GM06990 (cell line): Measurements from ENCODE around the gene GON4L.

Experiments used
- DNase-seq: peaks from one replicate; pipeline ENCODE4 v3.0.0-alpha.2; 2011; ENCODE audit not compliant: insufficient read length; ENCODE audit errors: extremely low read depth
- H3K27me3 ChIP-seq: replicated peaks from 2 replicates; pipeline ENCODE4 v1.6.0; 2011; ENCODE audit warnings: low read length; ENCODE audit not compliant: control insufficient read depth, insufficient read depth
- H3K36me3 ChIP-seq: 2 replicates; pipeline ENCODE4 v1.5.1; 2011; ENCODE audit warnings: low read length; ENCODE audit not compliant: control insufficient read depth, insufficient read depth
- H3K4me3 ChIP-seq: replicated peaks from 2 replicates; pipeline ENCODE4 v1.5.1; 2011; ENCODE audit warnings: low read depth, mild to moderate bottlenecking, control low read depth, low read length
- TF ChIP-seq, protein P1 (sequence below): IDR thresholded peaks from 2 replicates; pipeline ENCODE4 v1.5.1; 2011; ENCODE audit warnings: low read length, control low read depth, mild to moderate bottlenecking, inconsistent platforms; ENCODE audit not compliant: insufficient read depth, poor library complexity, severe bottlenecking

GON4L gene

DNA sequence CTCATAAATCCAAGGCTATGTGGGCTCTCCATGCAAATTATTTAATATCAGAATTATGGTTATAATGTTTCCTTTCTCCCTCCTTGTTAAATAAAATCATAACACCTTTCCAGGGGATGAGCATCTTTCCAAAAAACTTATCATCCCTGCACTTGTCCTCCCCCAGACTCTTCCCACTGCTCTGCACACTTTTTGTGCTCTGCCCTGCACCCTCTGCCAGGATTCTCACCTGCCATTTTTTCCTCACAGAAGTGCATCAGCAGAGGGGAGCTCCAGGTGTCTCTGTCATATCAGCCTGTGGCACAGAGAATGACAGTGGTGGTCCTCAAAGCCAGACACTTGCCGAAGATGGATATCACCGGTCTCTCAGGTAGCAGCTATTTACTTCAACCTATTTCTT is 23.2 kb upstream of the GON4L start:
- TF ChIP-seq, protein P1, sequence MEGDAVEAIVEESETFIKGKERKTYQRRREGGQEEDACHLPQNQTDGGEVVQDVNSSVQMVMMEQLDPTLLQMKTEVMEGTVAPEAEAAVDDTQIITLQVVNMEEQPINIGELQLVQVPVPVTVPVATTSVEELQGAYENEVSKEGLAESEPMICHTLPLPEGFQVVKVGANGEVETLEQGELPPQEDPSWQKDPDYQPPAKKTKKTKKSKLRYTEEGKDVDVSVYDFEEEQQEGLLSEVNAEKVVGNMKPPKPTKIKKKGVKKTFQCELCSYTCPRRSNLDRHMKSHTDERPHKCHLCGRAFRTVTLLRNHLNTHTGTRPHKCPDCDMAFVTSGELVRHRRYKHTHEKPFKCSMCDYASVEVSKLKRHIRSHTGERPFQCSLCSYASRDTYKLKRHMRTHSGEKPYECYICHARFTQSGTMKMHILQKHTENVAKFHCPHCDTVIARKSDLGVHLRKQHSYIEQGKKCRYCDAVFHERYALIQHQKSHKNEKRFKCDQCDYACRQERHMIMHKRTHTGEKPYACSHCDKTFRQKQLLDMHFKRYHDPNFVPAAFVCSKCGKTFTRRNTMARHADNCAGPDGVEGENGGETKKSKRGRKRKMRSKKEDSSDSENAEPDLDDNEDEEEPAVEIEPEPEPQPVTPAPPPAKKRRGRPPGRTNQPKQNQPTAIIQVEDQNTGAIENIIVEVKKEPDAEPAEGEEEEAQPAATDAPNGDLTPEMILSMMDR, result no peak
- no peaks in the 10 kb centered on the region for H3K36me3 ChIP-seq
- DNase-seq, result no peak
- H3K27me3 ChIP-seq, result no peaks in the 10 kb centered on the region
- H3K4me3 ChIP-seq, result no peak overlapping the region

DNA sequence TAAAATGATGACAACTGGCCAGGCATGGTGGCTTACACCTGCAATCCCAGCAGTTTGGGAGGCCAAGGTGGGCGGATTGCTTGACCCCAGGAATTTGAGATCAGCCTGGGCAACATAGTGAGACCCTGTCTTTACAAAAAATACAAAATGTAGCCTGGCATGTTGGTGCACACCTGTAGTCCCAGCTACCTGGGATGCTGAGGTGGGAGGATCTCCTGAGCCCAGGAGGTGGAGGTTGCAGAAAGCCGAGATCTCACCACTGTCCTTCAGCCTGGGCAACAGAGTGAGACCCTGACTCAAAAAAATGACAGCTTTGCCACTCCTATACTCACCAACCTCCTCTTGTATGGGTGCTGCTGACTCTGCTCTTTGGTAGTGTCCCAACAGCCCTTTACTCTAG is 20.9 kb upstream of the GON4L start:
- H3K4me3 ChIP-seq, result no peak overlapping the region
- H3K36me3 ChIP-seq, result no peaks in the 10 kb centered on the region
- H3K27me3 ChIP-seq, result no peaks in the 10 kb centered on the region
- TF ChIP-seq, protein P1, result no peak
- DNase-seq, result no peak

DNA sequence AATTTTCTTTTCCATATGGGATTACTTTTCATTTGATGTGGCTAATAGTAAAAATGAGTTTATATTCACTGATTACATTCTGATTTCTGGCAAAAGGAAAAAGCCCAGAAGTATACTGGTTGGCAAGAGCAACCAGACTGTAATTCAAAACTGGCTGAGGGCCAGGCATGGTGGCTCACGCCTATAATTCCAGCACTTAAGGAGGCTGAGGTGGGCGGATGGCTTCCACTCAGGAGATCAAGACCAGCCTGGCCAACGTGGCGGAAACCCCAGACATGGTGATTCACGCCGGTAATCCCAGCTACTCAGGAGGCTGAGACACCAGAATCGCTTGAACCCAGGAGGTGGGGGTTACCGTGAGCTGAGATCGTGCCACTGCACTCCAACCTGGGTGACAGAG is 16.8 kb upstream of the GON4L start:
- no peak overlapping the region for H3K4me3 ChIP-seq
- no peaks in the 10 kb centered on the region for H3K36me3 ChIP-seq
- DNase-seq, result no peak
- H3K27me3 ChIP-seq, result no peaks in the 10 kb centered on the region
- TF ChIP-seq, protein P1, result no peak

DNA sequence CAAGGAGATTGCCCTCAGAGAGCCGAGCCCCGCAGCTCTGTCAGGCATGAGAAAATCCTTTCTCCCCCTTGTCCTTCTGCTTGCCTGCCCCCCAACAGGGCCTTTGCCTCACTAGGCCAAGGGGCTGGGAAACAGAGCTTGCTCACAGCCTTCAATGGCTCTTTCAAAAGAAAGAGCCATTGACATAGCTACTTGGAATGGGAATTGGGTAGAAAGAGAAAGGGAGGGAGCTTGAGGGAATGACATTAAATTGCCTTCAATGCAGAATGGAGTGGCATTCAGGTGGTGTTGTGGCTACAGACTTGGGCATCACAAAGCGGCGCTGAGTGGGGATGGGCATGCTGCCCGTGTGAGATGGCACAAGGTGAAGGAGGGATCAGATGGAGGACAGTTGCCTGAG is 15.5 kb upstream of the GON4L start:
- TF ChIP-seq, protein P1, result no peak
- DNase-seq, result no peak
- Histone ChIP-seq H3K4me3 (no peak overlapping the region), H3K27me3 (no peaks in the 10 kb centered on the region), H3K36me3 (no peaks in the 10 kb centered on the region)

DNA sequence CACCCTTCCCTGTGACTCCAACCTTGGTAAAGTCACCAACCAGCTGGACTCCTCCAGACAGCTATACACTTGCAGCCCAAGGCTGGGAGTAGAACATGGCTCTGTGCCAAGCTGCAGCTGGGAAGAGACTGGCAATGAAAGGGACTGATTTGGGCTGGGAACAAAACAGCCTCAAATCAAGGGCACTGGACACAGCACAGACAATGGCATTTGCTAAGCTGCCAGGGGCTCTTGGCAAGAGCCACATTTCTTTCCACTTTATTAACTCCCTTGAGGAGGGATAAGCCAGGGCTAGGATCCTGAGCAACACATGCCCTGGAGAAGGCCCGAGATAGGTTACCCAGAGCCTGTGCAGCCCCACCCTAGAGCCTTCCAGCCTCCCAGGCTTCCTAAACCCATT is 14.4 kb upstream of the GON4L start:
- no peaks in the 10 kb centered on the region for H3K27me3 ChIP-seq
- TF ChIP-seq, protein P1, result no peak
- no peak for DNase-seq
- H3K4me3 ChIP-seq, result no peak overlapping the region
- no peaks in the 10 kb centered on the region for H3K36me3 ChIP-seq

DNA sequence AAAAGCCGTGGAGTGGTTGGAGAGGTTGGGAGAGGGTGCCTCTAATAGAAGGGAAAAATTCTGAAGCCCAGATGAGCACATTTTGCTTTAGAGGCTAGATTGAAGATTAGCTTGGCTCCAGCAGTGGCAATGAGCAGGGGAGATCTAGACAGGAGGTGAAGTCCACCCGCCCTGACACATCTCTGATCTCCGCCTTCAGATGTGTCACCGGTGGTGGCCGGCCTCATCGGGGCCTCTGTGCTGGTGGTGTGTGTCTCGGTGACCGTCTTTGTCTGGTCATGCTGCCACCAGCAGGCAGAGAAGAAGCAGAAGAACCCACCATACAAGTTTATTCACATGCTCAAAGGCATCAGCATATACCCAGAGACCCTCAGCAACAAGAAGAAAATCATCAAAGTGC is 10.8 kb upstream of the GON4L start:
- TF ChIP-seq, protein P1, result no peak
- H3K27me3 ChIP-seq, result no peaks in the 10 kb centered on the region
- no peak overlapping the region for H3K4me3 ChIP-seq
- no peaks in the 10 kb centered on the region for H3K36me3 ChIP-seq
- no peak for DNase-seq
